ENCODE data around the gene AP3B1. TPM values are rescaled to one million over a fixed set of nuclear protein-coding genes. Genes with fewer than 3 reads are reported as not detected.

The AP3B1 gene
- total and polyA plus RNA-seq, 2 experiments from 2014 or later: 32.1 to 46.3 TPM

- no peaks in the 10 kb centered on the region for H3K9me2 ChIP-seq (ENCODE audit: insufficient read depth)
- Mint-ChIP-seq H3K27ac (no peak overlapping the region), H3K4me1 (peaks cover 2% of the 10 kb centered on the region; the same call in 2 of the 3 replicates), H3K36me3 (ENCODE audit: low read depth) (0 out of 3 replicates have a peak, but pooled peaks cover 3% of the 10 kb centered on the region), H3K9me3 (no peaks in the 10 kb centered on the region), H3K27me3 (ENCODE audit: insufficient read depth, low read depth, poor library complexity) (peaks cover 3% of the 10 kb centered on the region), H3K4me3 (no peak overlapping the region)
- no peak overlapping the region for H2AFZ ChIP-seq
- H3K4me2 ChIP-seq: no peak overlapping the region
- H3K36me3 ChIP-seq (ENCODE audit: insufficient read depth): no peaks in the 10 kb centered on the region
- 0 out of 2 replicates have a peak, but pooled peaks cover 8% of the 10 kb centered on the region for H4K20me1 ChIP-seq (replicated peaks; ENCODE audit: insufficient read depth)
- H3F3A ChIP-seq (replicated peaks; ENCODE audit: low read depth): no peaks in the 10 kb centered on the region
- no peaks in the 10 kb centered on the region for H3K27me3 ChIP-seq (ENCODE audit: insufficient read depth)
- ATAC-seq: no peak
- H3K4me1 ChIP-seq (ENCODE audit: insufficient read depth): no peaks in the 10 kb centered on the region
- no peak overlapping the region for H3K27ac ChIP-seq (ENCODE audit: low read depth)
- H3K4me3 ChIP-seq: no peak overlapping the region
- DNase-seq (ENCODE audit: low spot score): no peak
- H3K79me2 ChIP-seq (replicated peaks; ENCODE audit: insufficient read depth): no peaks in the 10 kb centered on the region; the same call in 1 of the 2 replicates
- TF ChIP-seq, protein P1, sequence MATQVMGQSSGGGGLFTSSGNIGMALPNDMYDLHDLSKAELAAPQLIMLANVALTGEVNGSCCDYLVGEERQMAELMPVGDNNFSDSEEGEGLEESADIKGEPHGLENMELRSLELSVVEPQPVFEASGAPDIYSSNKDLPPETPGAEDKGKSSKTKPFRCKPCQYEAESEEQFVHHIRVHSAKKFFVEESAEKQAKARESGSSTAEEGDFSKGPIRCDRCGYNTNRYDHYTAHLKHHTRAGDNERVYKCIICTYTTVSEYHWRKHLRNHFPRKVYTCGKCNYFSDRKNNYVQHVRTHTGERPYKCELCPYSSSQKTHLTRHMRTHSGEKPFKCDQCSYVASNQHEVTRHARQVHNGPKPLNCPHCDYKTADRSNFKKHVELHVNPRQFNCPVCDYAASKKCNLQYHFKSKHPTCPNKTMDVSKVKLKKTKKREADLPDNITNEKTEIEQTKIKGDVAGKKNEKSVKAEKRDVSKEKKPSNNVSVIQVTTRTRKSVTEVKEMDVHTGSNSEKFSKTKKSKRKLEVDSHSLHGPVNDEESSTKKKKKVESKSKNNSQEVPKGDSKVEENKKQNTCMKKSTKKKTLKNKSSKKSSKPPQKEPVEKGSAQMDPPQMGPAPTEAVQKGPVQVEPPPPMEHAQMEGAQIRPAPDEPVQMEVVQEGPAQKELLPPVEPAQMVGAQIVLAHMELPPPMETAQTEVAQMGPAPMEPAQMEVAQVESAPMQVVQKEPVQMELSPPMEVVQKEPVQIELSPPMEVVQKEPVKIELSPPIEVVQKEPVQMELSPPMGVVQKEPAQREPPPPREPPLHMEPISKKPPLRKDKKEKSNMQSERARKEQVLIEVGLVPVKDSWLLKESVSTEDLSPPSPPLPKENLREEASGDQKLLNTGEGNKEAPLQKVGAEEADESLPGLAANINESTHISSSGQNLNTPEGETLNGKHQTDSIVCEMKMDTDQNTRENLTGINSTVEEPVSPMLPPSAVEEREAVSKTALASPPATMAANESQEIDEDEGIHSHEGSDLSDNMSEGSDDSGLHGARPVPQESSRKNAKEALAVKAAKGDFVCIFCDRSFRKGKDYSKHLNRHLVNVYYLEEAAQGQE (IDR thresholded peaks at IDR 0.05; ENCODE audit: unreplicated experiment): no peak
- TF ChIP-seq CREB1 (CRISPR knock-in tag; IDR thresholded peaks at IDR 0.05; ENCODE audit: low read depth) (no peak), ZNF114 (CRISPR knock-in tag; IDR thresholded peaks at IDR 0.05) (no peak)
Measured at GRCh38 chr5:78243091-78243490, 51.4 kb downstream of the AP3B1 start.

DNA sequence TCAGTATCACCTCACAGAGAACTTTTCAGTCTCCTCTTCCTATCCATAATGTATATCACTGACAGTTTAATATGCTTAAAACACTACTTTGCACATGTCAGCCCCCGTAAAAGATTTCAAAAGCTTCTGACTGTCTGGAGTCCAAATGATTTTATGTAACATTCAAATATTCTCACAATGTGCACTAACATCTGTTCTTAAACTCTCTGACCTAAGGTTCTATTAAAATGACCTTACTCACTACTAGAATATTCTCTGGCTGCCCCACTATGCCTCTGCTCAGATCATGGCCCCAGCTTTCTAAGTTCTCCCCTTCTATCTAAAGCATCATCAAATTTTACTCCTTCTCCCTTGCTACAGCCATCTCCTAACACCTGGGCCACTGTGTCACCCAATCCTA is 52.5 kb downstream of the AP3B1 start:
- Histone ChIP-seq H3K9me2 (ENCODE audit: insufficient read depth) (no peaks in the 10 kb centered on the region), H3K27ac (ENCODE audit: low read depth) (no peak overlapping the region), H3K4me3 (no peak overlapping the region), H3K4me2 (no peak overlapping the region), H3K79me2 (replicated peaks; ENCODE audit: insufficient read depth) (no peaks in the 10 kb centered on the region; the same call in 1 of the 2 replicates), H3K27me3 (ENCODE audit: insufficient read depth) (no peaks in the 10 kb centered on the region), H2AFZ (no peak overlapping the region), H3K4me1 (ENCODE audit: insufficient read depth) (no peaks in the 10 kb centered on the region), H4K20me1 (replicated peaks; ENCODE audit: insufficient read depth) (0 out of 2 replicates have a peak, but pooled peaks cover 4% of the 10 kb centered on the region), H3F3A (replicated peaks; ENCODE audit: low read depth) (no peaks in the 10 kb centered on the region), H3K36me3 (ENCODE audit: insufficient read depth) (no peaks in the 10 kb centered on the region)
- H3K27me3 Mint-ChIP-seq (ENCODE audit: insufficient read depth, low read depth, poor library complexity): peaks cover 3% of the 10 kb centered on the region
- H3K4me3 Mint-ChIP-seq: no peak overlapping the region
- no peaks in the 10 kb centered on the region for H3K9me3 Mint-ChIP-seq
- H3K4me1 Mint-ChIP-seq: peaks cover 2% of the 10 kb centered on the region; the same call in 2 of the 3 replicates
- H3K27ac Mint-ChIP-seq: peak overlapping the region; percentile 19; the same call in 1 of the 2 replicates
- ATAC-seq (no peak), DNase-seq (ENCODE audit: low spot score) (no peak)
- 0 out of 3 replicates have a peak, but pooled peaks cover 3% of the 10 kb centered on the region for H3K36me3 Mint-ChIP-seq (ENCODE audit: low read depth)
- TF ChIP-seq, protein P2, sequence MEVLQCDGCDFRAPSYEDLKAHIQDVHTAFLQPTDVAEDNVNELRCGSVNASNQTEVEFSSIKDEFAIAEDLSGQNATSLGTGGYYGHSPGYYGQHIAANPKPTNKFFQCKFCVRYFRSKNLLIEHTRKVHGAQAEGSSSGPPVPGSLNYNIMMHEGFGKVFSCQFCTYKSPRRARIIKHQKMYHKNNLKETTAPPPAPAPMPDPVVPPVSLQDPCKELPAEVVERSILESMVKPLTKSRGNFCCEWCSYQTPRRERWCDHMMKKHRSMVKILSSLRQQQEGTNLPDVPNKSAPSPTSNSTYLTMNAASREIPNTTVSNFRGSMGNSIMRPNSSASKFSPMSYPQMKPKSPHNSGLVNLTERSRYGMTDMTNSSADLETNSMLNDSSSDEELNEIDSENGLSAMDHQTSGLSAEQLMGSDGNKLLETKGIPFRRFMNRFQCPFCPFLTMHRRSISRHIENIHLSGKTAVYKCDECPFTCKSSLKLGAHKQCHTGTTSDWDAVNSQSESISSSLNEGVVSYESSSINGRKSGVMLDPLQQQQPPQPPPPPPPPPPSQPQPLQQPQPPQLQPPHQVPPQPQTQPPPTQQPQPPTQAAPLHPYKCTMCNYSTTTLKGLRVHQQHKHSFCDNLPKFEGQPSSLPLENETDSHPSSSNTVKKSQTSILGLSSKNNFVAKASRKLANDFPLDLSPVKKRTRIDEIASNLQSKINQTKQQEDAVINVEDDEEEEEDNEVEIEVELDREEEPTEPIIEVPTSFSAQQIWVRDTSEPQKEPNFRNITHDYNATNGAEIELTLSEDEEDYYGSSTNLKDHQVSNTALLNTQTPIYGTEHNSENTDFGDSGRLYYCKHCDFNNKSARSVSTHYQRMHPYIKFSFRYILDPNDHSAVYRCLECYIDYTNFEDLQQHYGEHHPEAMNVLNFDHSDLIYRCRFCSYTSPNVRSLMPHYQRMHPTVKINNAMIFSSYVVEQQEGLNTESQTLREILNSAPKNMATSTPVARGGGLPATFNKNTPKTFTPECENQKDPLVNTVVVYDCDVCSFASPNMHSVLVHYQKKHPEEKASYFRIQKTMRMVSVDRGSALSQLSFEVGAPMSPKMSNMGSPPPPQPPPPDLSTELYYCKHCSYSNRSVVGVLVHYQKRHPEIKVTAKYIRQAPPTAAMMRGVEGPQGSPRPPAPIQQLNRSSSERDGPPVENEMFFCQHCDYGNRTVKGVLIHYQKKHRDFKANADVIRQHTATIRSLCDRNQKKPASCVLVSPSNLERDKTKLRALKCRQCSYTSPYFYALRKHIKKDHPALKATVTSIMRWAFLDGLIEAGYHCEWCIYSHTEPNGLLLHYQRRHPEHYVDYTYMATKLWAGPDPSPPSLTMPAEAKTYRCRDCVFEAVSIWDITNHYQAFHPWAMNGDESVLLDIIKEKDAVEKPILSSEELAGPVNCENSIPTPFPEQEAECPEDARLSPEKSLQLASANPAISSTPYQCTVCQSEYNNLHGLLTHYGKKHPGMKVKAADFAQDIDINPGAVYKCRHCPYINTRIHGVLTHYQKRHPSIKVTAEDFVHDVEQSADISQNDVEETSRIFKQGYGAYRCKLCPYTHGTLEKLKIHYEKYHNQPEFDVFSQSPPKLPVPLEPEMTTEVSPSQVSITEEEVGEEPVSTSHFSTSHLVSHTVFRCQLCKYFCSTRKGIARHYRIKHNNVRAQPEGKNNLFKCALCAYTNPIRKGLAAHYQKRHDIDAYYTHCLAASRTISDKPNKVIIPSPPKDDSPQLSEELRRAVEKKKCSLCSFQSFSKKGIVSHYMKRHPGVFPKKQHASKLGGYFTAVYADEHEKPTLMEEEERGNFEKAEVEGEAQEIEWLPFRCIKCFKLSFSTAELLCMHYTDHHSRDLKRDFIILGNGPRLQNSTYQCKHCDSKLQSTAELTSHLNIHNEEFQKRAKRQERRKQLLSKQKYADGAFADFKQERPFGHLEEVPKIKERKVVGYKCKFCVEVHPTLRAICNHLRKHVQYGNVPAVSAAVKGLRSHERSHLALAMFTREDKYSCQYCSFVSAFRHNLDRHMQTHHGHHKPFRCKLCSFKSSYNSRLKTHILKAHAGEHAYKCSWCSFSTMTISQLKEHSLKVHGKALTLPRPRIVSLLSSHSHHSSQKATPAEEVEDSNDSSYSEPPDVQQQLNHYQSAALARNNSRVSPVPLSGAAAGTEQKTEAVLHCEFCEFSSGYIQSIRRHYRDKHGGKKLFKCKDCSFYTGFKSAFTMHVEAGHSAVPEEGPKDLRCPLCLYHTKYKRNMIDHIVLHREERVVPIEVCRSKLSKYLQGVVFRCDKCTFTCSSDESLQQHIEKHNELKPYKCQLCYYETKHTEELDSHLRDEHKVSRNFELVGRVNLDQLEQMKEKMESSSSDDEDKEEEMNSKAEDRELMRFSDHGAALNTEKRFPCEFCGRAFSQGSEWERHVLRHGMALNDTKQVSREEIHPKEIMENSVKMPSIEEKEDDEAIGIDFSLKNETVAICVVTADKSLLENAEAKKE (CRISPR knock-in tag; IDR thresholded peaks at IDR 0.05): no peak
- TF ChIP-seq JUNB (IDR thresholded peaks at IDR 0.05; ENCODE audit: unreplicated experiment) (no peak), ZNF331 (CRISPR knock-in tag; IDR thresholded peaks at IDR 0.05; ENCODE audit: low read depth) (no peak), NANOG (IDR thresholded peaks at IDR 0.05; ENCODE audit: borderline replicate concordance) (no peak), EZH2 (IDR thresholded peaks at IDR 0.05; ENCODE audit: low read depth, unreplicated experiment) (no peak), STAT1 (IDR thresholded peaks at IDR 0.05; ENCODE audit: unreplicated experiment) (no peak), EZH2phosphoT487 (IDR thresholded peaks at IDR 0.05; ENCODE audit: unreplicated experiment) (no peak)
- TF ChIP-seq, protein P3, sequence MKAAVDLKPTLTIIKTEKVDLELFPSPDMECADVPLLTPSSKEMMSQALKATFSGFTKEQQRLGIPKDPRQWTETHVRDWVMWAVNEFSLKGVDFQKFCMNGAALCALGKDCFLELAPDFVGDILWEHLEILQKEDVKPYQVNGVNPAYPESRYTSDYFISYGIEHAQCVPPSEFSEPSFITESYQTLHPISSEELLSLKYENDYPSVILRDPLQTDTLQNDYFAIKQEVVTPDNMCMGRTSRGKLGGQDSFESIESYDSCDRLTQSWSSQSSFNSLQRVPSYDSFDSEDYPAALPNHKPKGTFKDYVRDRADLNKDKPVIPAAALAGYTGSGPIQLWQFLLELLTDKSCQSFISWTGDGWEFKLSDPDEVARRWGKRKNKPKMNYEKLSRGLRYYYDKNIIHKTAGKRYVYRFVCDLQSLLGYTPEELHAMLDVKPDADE (IDR thresholded peaks at IDR 0.05): no peak

Measured in GM23338 (cell line).